SU-DHL-6 (cell line): ENCODE results near the gene BSND.
"Not testable (repeated sequence)": the region's sequence is repeated elsewhere in the genome, so short reads cannot be mapped to it uniquely, and the experiment has no call there.

ENCODE experiments used
- H2AFZ ChIP-seq: fragments of 200-600 bp; sonication (generic); 2 replicates; pipeline ENCODE4 v1.6.1; 2014; ENCODE audit warnings: low read depth, mild to moderate bottlenecking, moderate library complexity, mixed read lengths, antibody characterized with exemption, low read length; ENCODE audit not compliant: severe bottlenecking
- H3F3A ChIP-seq: fragments of 200-600 bp; shearing (Covaris generic); 2 replicates; pipeline ENCODE4 v1.6.0; 2016; ENCODE audit warnings: antibody characterized with exemption, mild to moderate bottlenecking; ENCODE audit not compliant: insufficient read depth
- H3K27ac ChIP-seq: fragments of 200-600 bp; sonication (generic); 2 replicates; pipeline ENCODE4 v1.5.1; 2016; ENCODE audit warnings: low read depth, mild to moderate bottlenecking, low read length, moderate library complexity, mixed read lengths
- H3K27me3 ChIP-seq: fragments of 200-600 bp; sonication (generic), shearing (Covaris generic); 2 replicates; pipeline ENCODE4 v1.6.0; 2014; ENCODE audit warnings: mild to moderate bottlenecking, low read length
- H3K36me3 ChIP-seq: fragments of 200-600 bp; sonication (generic); 2 replicates; pipeline ENCODE4 v1.6.1; 2014; ENCODE audit warnings: mild to moderate bottlenecking, low read length, mixed read lengths
- H3K4me2 ChIP-seq: fragments of 300-600, 200-600 bp; shearing (Covaris generic), sonication (generic); 2 replicates; pipeline ENCODE4 v1.6.0; 2014; ENCODE audit warnings: low read length, low read depth, mild to moderate bottlenecking; ENCODE audit not compliant: poor library complexity, severe bottlenecking
- H3K4me3 ChIP-seq: fragments of 200-600 bp; sonication (generic); 2 replicates; pipeline ENCODE4 v1.5.1; 2014; ENCODE audit warnings: antibody characterized with exemption, low read length, mild to moderate bottlenecking, mixed read lengths; ENCODE audit not compliant: insufficient read depth, poor library complexity, severe bottlenecking
- H3K79me2 ChIP-seq: fragments of 200-600 bp; sonication (generic); 2 replicates; pipeline ENCODE4 v1.6.1; 2014; ENCODE audit warnings: mild to moderate bottlenecking, low read length, moderate library complexity; ENCODE audit not compliant: insufficient read depth
- H3K9ac ChIP-seq: fragments of 200-600 bp; sonication (generic); 2 replicates; pipeline ENCODE4 v1.7.0; 2014; ENCODE audit warnings: mild to moderate bottlenecking, low read length
- H3K9me2 ChIP-seq: fragments of 200-600 bp; sonication (generic); replicated peaks from 2 replicates; pipeline ENCODE4 v1.6.1; 2014; ENCODE audit warnings: low read length; ENCODE audit not compliant: insufficient read depth
- H3K9me3 ChIP-seq: fragments of 200-600 bp; sonication (generic); 2 replicates; pipeline ENCODE4 v1.6.1; 2014; ENCODE audit warnings: low read length, mixed read lengths; ENCODE audit not compliant: insufficient read depth
- H4K20me1 ChIP-seq: fragments of 200-600 bp; sonication (generic); 2 replicates; pipeline ENCODE4 v1.6.1; 2014; ENCODE audit warnings: low read depth, mild to moderate bottlenecking, antibody characterized with exemption, low read length, moderate library complexity, mixed read lengths
- EZH2phosphoT487 ChIP-seq: fragments of 200-600 bp; sonication (generic), shearing (Covaris generic); conservative IDR thresholded peaks from 2 replicates; pipeline ENCODE4 v1.6.1; 2018; ENCODE audit warnings: mild to moderate bottlenecking, antibody characterized with exemption, low read length, moderate library complexity, mixed read lengths
- TF ChIP-seq, protein P1 (sequence below): fragments of 200-600 bp; sonication (generic); IDR thresholded peaks from one replicate; pipeline ENCODE4 v1.5.1; 2017; ENCODE audit warnings: antibody characterized with exemption, mild to moderate bottlenecking, low read length, moderate library complexity; ENCODE audit not compliant: insufficient read depth, poor library complexity, severe bottlenecking

BSND gene

GRCh38 chr1:55018395-55018794, 19.7 kb downstream of the BSND start:
- Histone ChIP-seq H2AFZ (no peak overlapping the region), H3K27ac (no peak overlapping the region), H3K79me2 (no peaks in the 10 kb centered on the region), H3K9me3 (no peaks in the 10 kb centered on the region), H3K4me2 (no peak overlapping the region), H3K36me3 (no peaks in the 10 kb centered on the region), H3K27me3 (no peaks in the 10 kb centered on the region), H3K9ac (no peak overlapping the region), H4K20me1 (no peaks in the 10 kb centered on the region), H3K4me3 (no peak overlapping the region), H3F3A (no peaks in the 10 kb centered on the region), H3K9me2 (no peaks in the 10 kb centered on the region)
- TF ChIP-seq, protein P1, sequence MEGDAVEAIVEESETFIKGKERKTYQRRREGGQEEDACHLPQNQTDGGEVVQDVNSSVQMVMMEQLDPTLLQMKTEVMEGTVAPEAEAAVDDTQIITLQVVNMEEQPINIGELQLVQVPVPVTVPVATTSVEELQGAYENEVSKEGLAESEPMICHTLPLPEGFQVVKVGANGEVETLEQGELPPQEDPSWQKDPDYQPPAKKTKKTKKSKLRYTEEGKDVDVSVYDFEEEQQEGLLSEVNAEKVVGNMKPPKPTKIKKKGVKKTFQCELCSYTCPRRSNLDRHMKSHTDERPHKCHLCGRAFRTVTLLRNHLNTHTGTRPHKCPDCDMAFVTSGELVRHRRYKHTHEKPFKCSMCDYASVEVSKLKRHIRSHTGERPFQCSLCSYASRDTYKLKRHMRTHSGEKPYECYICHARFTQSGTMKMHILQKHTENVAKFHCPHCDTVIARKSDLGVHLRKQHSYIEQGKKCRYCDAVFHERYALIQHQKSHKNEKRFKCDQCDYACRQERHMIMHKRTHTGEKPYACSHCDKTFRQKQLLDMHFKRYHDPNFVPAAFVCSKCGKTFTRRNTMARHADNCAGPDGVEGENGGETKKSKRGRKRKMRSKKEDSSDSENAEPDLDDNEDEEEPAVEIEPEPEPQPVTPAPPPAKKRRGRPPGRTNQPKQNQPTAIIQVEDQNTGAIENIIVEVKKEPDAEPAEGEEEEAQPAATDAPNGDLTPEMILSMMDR: no peak
- no peak for TF ChIP-seq EZH2phosphoT487

DNA sequence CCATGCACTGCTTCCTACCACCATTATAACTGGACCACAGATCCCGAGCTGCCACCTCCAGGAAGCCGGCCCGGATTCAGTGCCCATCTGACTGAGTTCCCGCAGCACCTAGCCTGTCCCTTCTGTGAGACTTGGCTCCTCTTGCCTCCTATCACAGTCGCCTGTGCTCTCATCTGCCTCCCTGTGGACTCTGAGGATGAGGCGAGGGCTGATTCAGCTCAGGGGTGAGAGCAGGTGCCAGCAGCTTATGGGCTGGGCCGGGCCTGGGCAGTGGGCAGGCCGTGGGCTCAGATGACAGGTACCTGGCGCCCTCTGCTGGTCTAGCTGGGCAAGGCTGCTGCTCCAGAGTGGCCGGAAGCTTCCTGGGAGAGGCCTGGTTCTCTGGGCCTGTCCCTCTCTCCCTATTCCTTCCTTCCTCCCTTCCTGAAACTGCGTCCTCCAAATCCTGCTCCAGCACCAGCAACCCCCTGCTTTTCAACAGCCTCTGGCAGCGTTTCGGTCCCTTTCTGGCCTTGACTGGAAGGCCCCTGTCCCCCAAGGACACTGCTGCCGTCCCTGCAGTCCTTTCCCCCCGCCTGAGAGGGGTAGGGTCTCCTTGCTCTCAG, 23.3 kb downstream of the BSND start:
- Histone ChIP-seq H3K9ac (no peak overlapping the region), H3K4me2 (no peak overlapping the region), H2AFZ (no peak overlapping the region)

GRCh38 chr1:55024163-55024562, 25.4 kb downstream of the BSND start:
- not testable (repeated sequence) for H4K20me1 ChIP-seq, H3K9me3 ChIP-seq, H3K27ac ChIP-seq, H3K4me2 ChIP-seq, H3F3A ChIP-seq, H3K27me3 ChIP-seq, H3K4me3 ChIP-seq, H3K79me2 ChIP-seq, H3K9ac ChIP-seq, H3K36me3 ChIP-seq, H3K9me2 ChIP-seq, H2AFZ ChIP-seq

More for the DNA sequence above, 23.3 kb downstream of the BSND start:
- Histone ChIP-seq H3K9me2 (no peaks in the 10 kb centered on the region), H3K9me3 (no peaks in the 10 kb centered on the region), H3K4me3 (no peak overlapping the region), H3F3A (no peaks in the 10 kb centered on the region), H4K20me1 (no peaks in the 10 kb centered on the region), H3K79me2 (no peaks in the 10 kb centered on the region), H3K27me3 (no peaks in the 10 kb centered on the region), H3K36me3 (no peaks in the 10 kb centered on the region), H3K27ac (no peak overlapping the region)
- TF ChIP-seq EZH2phosphoT487: no peak
- TF ChIP-seq, protein P1: peak; percentile 59

DNA sequence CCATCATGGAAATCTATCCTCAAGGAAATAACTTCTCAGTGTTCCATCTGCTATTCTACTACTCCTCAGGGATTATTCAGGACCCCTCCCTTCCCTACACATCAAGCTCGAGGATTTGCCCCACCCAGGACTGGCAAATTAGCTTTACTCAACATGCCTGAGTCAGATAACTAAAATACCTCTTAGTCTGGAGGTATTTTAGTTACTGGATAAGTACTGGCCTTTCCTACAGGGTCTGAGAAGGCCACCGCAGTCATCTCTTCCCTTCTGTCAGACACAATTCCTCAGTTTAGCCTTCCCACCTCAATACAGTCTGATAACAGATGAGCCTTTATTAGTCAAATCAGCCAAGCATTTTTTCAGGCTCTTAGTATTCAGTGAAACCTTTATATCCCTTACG, 27.9 kb downstream of the BSND start:
- not testable (repeated sequence) for H3K4me3 ChIP-seq, H3K79me2 ChIP-seq, H3F3A ChIP-seq, H3K9ac ChIP-seq, H2AFZ ChIP-seq, H3K36me3 ChIP-seq, H3K4me2 ChIP-seq, H3K27me3 ChIP-seq, H3K9me2 ChIP-seq, H3K27ac ChIP-seq, H3K9me3 ChIP-seq, H4K20me1 ChIP-seq

DNA sequence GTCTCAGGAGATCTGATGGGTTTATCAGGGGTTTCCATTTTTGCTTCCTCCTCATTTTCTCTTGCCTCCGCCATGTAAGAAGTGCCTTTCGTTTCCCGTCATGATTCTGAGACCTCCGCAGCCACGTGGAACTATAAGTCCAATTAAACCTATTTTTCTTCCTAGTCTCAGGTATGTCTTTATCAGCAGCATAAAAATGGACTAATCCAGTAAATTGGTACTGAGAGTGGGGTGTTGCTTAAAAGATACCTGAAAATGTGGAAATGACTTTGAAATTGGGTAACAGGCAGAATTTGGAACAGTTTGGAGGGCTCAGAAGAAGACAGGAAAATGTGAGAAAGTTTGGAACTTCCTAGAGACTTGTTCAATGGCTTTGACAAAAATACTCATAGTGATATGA, 32.4 kb downstream of the BSND start:
- H3K36me3 ChIP-seq, H3K79me2 ChIP-seq, H4K20me1 ChIP-seq, H2AFZ ChIP-seq, H3K27me3 ChIP-seq, H3K4me3 ChIP-seq, H3K27ac ChIP-seq, H3K9me3 ChIP-seq, H3K4me2 ChIP-seq, H3F3A ChIP-seq, H3K9me2 ChIP-seq, H3K9ac ChIP-seq: not testable (repeated sequence)
